Naive thymus-derived CD4-positive, alpha-beta T cell (primary cell): ENCODE measurements around the gene PPM1H. TPM values are rescaled to one million over a fixed set of nuclear protein-coding genes. Genes with fewer than 3 reads are reported as not detected.

Experiments
- ATAC-seq: fragments of 150-1000 bp; cut with Tn5 transposase; 2 replicates; pipeline ENCODE4 v1.10.0; 2021; ENCODE audit warnings: mild to moderate bottlenecking, moderate library complexity
- CTCF ChIA-PET: fragments of 350-600 bp; sonication (Branson Sonifier 250); formaldehyde crosslinking; loops from one replicate; lab custom pipeline; 2021; ENCODE audit warnings: antibody characterized with exemption; lab: Charles Lee
- POLR2A ChIA-PET: fragments of 350-600 bp; sonication (Branson Sonifier 250); formaldehyde crosslinking; loops from one replicate; lab custom pipeline; 2021; ENCODE audit warnings: antibody characterized with exemption, inconsistent platforms; lab: Charles Lee
- DNase-seq, 9 donors: peaks; one replicate each; pipeline versions ENCODE4 v3.0.0 to v3.0.0-alpha.2; 2020 to 2022; ENCODE audit warnings: mixed read lengths in 1 of 9
- H3K27ac ChIP-seq: one replicate; pipeline ENCODE4 v1.7.0; 2013; ENCODE audit warnings: mild to moderate bottlenecking, low read depth, low read length, moderate library complexity
- H3K27me3 ChIP-seq, 2 donors: one replicate each; pipeline ENCODE4 v1.7.0; 2013; ENCODE audit warnings: low read length in 2 of 2, mild to moderate bottlenecking in 2 of 2, moderate library complexity in 2 of 2; ENCODE audit not compliant: control insufficient read depth in 2 of 2, insufficient read depth in 2 of 2
- H3K36me3 ChIP-seq, 3 experiments: 1 replicate in 2 of 3; 2 replicates in 1 of 3; pipeline ENCODE4 v1.7.0; 2013; ENCODE audit warnings: low read length in 3 of 3, mild to moderate bottlenecking in 3 of 3, moderate library complexity in 1 of 3; ENCODE audit not compliant: insufficient read depth in 3 of 3, control insufficient read depth in 2 of 3
- H3K4me1 ChIP-seq, 2 donors: one replicate each; pipeline ENCODE4 v1.7.0; 2013; ENCODE audit warnings: low read length in 2 of 2, mild to moderate bottlenecking in 2 of 2, moderate library complexity in 1 of 2; ENCODE audit not compliant: control insufficient read depth in 2 of 2, insufficient read depth in 2 of 2
- H3K4me3 ChIP-seq: 2 replicates; pipeline ENCODE4 v1.7.0; 2013; ENCODE audit warnings: mild to moderate bottlenecking, low read length
- H3K9me3 ChIP-seq, 3 experiments: 1 replicate in 2 of 3; 2 replicates in 1 of 3; pipeline ENCODE4 v1.7.0; 2013; ENCODE audit warnings: low read length in 3 of 3; ENCODE audit not compliant: control insufficient read depth in 2 of 3
- H3K27ac Mint-ChIP-seq, 9 donors: one replicate each; pipeline ENCODE4 v1.8.0; 2020 to 2022; ENCODE audit warnings: mixed read lengths in 9 of 9, mild to moderate bottlenecking in 8 of 9, moderate library complexity in 5 of 9, inconsistent platforms in 2 of 9
- H3K27me3 Mint-ChIP-seq, 5 donors: one replicate each; pipeline ENCODE4 v1.8.0; 2021 to 2022; ENCODE audit warnings: mixed read lengths in 5 of 5, mild to moderate bottlenecking in 1 of 5
- H3K36me3 Mint-ChIP-seq, 5 donors: one replicate each; pipeline ENCODE4 v1.8.0; 2020 to 2022; ENCODE audit warnings: mixed read lengths in 5 of 5, mild to moderate bottlenecking in 3 of 5, inconsistent platforms in 1 of 5
- H3K4me1 Mint-ChIP-seq, 7 donors: one replicate each; pipeline ENCODE4 v1.8.0; 2020 to 2022; ENCODE audit warnings: mixed read lengths in 7 of 7, mild to moderate bottlenecking in 3 of 7, inconsistent platforms in 1 of 7
- H3K4me3 Mint-ChIP-seq, 10 donors: one replicate each; pipeline ENCODE4 v1.8.0; 2020 to 2022; ENCODE audit warnings: mild to moderate bottlenecking in 10 of 10, mixed read lengths in 10 of 10, moderate library complexity in 6 of 10, inconsistent platforms in 2 of 10
- H3K9me3 Mint-ChIP-seq, 11 donors: one replicate each; pipeline ENCODE4 v1.8.0; 2020 to 2022; ENCODE audit warnings: mixed read lengths in 11 of 11, mild to moderate bottlenecking in 4 of 11, inconsistent platforms in 1 of 11, moderate library complexity in 1 of 11
- intact Hi-C, 2 donors: fragments of 100-400 bp; cut with micrococcal nuclease; formaldehyde crosslinking; loops; one replicate each; pipeline ENCODE4 v1.15.1; 2023
- polyA plus RNA-seq, 2 donors: library from polyadenylated mRNA; unstranded; fragments of 300-500 nt; fragmentation: Illumina TruSeq; gene quantifications; one replicate each; pipeline ENCODE4 v1.2.3, GENCODE V29; 2021
- total RNA-seq, 6 experiments: library from RNA in 5 of 6; stranded (reverse) in 5 of 6; gene quantifications; 1 replicate in 5 of 6; 2 replicates in 1 of 6; pipeline ENCODE4 v1.2.3 and lab custom pipeline; 2021 to 2026

PPM1H gene
- total and polyA plus RNA-seq, 7 experiments from 2014 or later = 0.08 to 2.1 (median 0.34) TPM; not detected in 4

DNA sequence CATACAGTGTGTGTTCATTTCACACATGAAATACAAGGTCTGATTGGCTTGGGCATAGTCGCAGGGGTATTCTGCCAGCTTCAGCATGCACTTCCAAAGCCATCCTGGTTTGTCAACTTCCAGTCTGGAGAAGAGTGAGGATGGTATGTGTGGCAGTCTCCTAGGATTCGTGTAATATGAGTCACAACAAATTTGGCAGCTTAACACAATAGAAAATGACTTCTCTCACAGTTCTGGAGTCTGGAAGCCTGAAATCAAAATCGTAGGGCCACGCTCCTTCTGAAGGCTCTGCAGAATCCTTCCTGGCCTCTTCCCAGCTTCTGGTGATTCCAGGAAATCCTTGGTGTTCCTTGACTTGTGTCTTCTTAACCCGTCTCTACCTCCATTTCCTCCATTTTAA lies 167.5 kb downstream of the PPM1H start:
- H3K4me1 Mint-ChIP-seq = peaks cover 0 to 5% (median 0%) of the 10 kb centered on the region in 7 donors
- Histone ChIP-seq H3K27ac (no peak overlapping the region), H3K4me3 (no peak overlapping the region), H3K9me3 (no peaks in the 10 kb centered on the region), H3K36me3 (no peaks in the 10 kb centered on the region), H3K4me1 (no peaks in the 10 kb centered on the region), H3K27me3 (no peaks in the 10 kb centered on the region)
- POLR2A ChIA-PET = no interaction called here
- H3K9me3 Mint-ChIP-seq = peaks cover 0 to 3% (median 0%) of the 10 kb centered on the region in 11 donors
- no peak overlapping the region for H3K27ac Mint-ChIP-seq
- no peak overlapping the region for H3K4me3 Mint-ChIP-seq
- DNase-seq = no peak
- intact Hi-C loops = no loop called here
- H3K36me3 Mint-ChIP-seq = no peaks in the 10 kb centered on the region
- CTCF ChIA-PET = no interaction called here
- peaks cover 0 to 6% (median 0%) of the 10 kb centered on the region in 5 donors for H3K27me3 Mint-ChIP-seq
- ATAC-seq = no peak

DNA sequence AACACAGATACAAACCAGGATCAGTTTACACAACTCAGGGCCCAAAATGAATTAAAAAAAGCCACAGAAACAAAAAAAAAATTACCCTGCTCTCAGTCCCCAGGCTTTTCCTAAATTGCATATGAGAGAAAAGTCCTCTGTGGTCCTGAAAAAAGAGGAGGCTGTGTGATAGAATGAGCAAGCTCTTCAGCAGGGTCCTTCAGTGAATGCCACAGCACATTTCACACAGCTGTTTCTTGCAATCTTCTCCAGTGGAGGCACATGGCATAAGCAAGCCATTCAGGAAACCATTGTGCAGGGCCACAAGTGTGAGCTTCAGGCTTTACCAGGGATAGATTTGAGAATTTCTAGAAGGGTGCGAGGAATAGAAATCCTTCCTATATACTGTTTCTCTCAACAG lies 168.5 kb downstream of the PPM1H start:
- H3K9me3 Mint-ChIP-seq = peaks cover 0 to 3% (median 0%) of the 10 kb centered on the region in 11 donors
- CTCF ChIA-PET = interaction anchor here (0.6 kb wide), 1 partner anchor 277 kb away, joined by 3 read pairs; no protein-coding TSS in a partner anchor
- intact Hi-C loops = no loop called here

DNA sequence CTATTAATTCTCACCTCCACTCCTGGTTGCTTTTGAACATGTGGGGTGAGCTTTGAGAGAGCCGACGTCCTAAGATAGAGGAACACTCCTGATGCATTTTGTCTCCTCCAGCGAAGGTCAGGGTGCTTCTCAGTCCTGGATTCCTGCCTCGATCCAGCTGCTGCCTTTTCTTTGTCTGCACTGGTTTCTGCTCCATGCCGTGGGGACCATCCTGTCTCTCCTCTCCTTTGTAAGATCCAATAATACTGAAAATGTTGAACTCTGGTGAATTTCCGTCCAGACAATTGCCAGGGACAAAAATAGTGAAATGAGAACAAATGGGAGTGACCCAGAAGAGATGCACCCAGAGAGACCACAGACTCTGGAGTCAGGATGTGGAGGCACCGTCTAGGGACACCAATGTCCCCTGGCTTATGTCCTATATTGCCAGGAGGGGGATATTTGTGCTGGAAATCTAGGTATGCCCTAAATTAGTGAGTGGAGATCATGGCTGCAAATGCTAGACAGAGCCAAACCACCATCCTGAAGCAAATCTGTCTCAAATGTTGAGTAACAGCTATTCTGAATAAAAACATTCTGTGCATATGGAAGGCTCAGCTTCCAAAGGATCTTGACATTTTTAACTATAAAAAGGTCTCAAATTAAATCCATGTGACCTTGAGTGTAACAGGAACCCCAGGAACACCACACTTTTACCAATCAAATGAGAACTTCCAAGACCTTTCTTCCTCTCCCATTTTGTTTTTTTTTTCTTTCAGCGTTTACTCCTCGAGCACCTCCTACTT lies 170.9 kb downstream of the PPM1H start:
- peaks cover 0 to 5% (median 0%) of the 10 kb centered on the region in 7 donors for H3K4me1 Mint-ChIP-seq
- no peaks in the 10 kb centered on the region for H3K9me3 ChIP-seq
- ChIA-PET CTCF (no interaction called here), POLR2A (no interaction called here)
- DNase-seq (no peak), ATAC-seq (no peak)
- peaks cover 1 to 9% (median 6%) of the 10 kb centered on the region in 5 donors for H3K27me3 Mint-ChIP-seq
- no peak overlapping the region for H3K4me3 Mint-ChIP-seq
- H3K4me3 ChIP-seq = no peak overlapping the region
- H3K27ac ChIP-seq = no peak overlapping the region
- no peaks in the 10 kb centered on the region for H3K4me1 ChIP-seq
- H3K9me3 Mint-ChIP-seq = peaks cover 0 to 3% (median 0%) of the 10 kb centered on the region in 11 donors
- intact Hi-C loops = no loop called here
- no peaks in the 10 kb centered on the region for H3K27me3 ChIP-seq
- no peaks in the 10 kb centered on the region for H3K36me3 ChIP-seq
- no peak overlapping the region for H3K27ac Mint-ChIP-seq
- no peaks in the 10 kb centered on the region for H3K36me3 Mint-ChIP-seq

More for the DNA sequence above, 168.5 kb downstream of the PPM1H start:
- Histone ChIP-seq H3K9me3 (no peaks in the 10 kb centered on the region), H3K27me3 (no peaks in the 10 kb centered on the region), H3K27ac (no peak overlapping the region), H3K4me1 (no peaks in the 10 kb centered on the region), H3K36me3 (no peaks in the 10 kb centered on the region), H3K4me3 (no peak overlapping the region)
- Mint-ChIP-seq H3K36me3 (no peaks in the 10 kb centered on the region), H3K4me3 (no peak overlapping the region), H3K27me3 (peaks cover 0 to 6% (median 0%) of the 10 kb centered on the region in 5 donors), H3K27ac (no peak overlapping the region), H3K4me1 (peaks cover 0 to 5% (median 0%) of the 10 kb centered on the region in 7 donors)
- POLR2A ChIA-PET = no interaction called here
- ATAC-seq = no peak
- DNase-seq = no peak

DNA sequence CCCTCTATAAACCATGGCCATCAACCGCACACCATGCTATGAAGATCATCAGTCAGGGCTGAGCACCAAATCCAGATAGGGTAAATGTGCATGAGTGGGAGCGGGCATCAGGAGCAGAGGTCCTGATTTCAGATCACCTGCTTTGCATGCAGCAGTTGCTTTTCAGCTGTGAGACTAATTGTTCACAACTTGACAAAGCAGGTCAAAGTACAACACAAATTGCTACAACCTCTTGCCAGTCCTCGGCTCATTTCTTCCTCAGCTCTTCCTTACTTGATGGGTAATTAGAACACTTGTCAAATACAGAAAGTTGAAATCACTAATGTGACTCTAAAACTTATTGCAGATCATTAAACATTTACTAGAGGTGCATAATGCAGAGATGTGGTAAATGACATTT lies 171.6 kb downstream of the PPM1H start:
- DNase-seq (no peak), ATAC-seq (no peak)
- ChIA-PET POLR2A (no interaction called here), CTCF (no interaction called here)
- Histone ChIP-seq H3K9me3 (no peaks in the 10 kb centered on the region), H3K27me3 (no peaks in the 10 kb centered on the region), H3K4me3 (no peak overlapping the region), H3K27ac (no peak overlapping the region), H3K36me3 (no peaks in the 10 kb centered on the region), H3K4me1 (no peaks in the 10 kb centered on the region)
- no peak overlapping the region for H3K27ac Mint-ChIP-seq
- peaks cover 0 to 3% (median 0%) of the 10 kb centered on the region in 11 donors for H3K9me3 Mint-ChIP-seq
- intact Hi-C loops = no loop called here
- H3K27me3 Mint-ChIP-seq = peaks cover 3 to 9% (median 6%) of the 10 kb centered on the region in 5 donors
- peaks cover 0 to 9% (median 0%) of the 10 kb centered on the region in 7 donors for H3K4me1 Mint-ChIP-seq
- no peaks in the 10 kb centered on the region for H3K36me3 Mint-ChIP-seq
- no peak overlapping the region for H3K4me3 Mint-ChIP-seq

DNA sequence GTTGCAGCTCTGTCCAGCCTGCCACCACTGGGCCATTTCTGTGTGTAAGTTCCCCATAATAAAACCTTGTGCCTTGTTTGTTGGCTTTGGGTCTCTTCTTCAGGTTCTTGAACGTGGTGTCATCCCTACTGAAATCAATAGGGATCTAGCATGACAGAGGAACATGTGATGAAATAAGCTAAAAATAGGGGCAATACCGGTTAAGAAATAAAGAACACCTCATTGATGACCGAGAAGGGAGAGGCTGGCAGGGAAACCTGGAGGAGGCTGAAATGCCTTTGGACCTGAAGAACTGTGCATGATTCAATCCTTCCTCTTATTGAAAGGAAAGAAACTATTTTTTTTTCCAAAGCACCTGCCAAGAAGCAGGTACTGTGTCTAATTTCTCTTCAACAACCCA lies 172.3 kb downstream of the PPM1H start:
- H3K36me3 Mint-ChIP-seq = no peaks in the 10 kb centered on the region
- no peak for DNase-seq
- peaks cover 0 to 9% (median 6%) of the 10 kb centered on the region in 5 donors for H3K27me3 Mint-ChIP-seq
- intact Hi-C loops = no loop called here
- H3K27ac ChIP-seq = no peak overlapping the region
- no peaks in the 10 kb centered on the region for H3K4me1 ChIP-seq
- no peak overlapping the region for H3K27ac Mint-ChIP-seq
- H3K27me3 ChIP-seq = no peaks in the 10 kb centered on the region
- no peaks in the 10 kb centered on the region for H3K36me3 ChIP-seq
- no peak overlapping the region for H3K4me3 Mint-ChIP-seq
- no peaks in the 10 kb centered on the region for H3K9me3 ChIP-seq
- no peak for ATAC-seq
- POLR2A ChIA-PET = no interaction called here
- peaks cover 0 to 1% (median 0%) of the 10 kb centered on the region in 11 donors for H3K9me3 Mint-ChIP-seq
- CTCF ChIA-PET = no interaction called here
- H3K4me3 ChIP-seq = no peak overlapping the region
- peaks cover 0 to 5% (median 0%) of the 10 kb centered on the region in 7 donors for H3K4me1 Mint-ChIP-seq

DNA sequence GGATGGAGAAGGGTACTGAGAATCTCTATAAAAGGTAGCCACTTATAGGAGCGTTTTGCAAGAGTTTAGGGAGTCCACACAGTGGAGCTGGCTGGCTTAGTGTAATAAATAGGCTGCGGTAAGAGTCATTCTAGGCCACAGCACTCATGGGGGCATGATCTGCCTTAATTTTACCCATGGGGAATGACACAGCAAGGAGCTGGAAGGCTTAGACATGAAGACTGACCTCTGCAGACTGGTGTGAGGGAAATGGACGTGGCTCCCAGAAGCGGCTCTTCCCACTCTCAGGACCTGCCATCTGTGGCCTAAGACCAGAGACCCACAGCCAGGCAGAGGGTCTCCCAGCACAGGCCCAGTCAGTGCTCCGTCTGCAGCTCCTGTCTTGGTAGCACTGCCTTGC lies 173.3 kb downstream of the PPM1H start:
- H3K4me1 Mint-ChIP-seq = peaks cover 0 to 7% (median 0%) of the 10 kb centered on the region in 7 donors
- Histone ChIP-seq H3K9me3 (no peaks in the 10 kb centered on the region), H3K4me1 (no peaks in the 10 kb centered on the region), H3K36me3 (no peaks in the 10 kb centered on the region), H3K4me3 (no peak overlapping the region), H3K27ac (no peak overlapping the region), H3K27me3 (no peaks in the 10 kb centered on the region)
- no peaks in the 10 kb centered on the region for H3K36me3 Mint-ChIP-seq
- H3K9me3 Mint-ChIP-seq = no peaks in the 10 kb centered on the region
- DNase-seq = no peak
- intact Hi-C loops = no loop called here
- H3K4me3 Mint-ChIP-seq = no peak overlapping the region
- H3K27ac Mint-ChIP-seq = no peak overlapping the region
- H3K27me3 Mint-ChIP-seq = peaks cover 2 to 9% (median 6%) of the 10 kb centered on the region in 5 donors
- no peak for ATAC-seq
- CTCF ChIA-PET = no interaction called here
- POLR2A ChIA-PET = no interaction called here

DNA sequence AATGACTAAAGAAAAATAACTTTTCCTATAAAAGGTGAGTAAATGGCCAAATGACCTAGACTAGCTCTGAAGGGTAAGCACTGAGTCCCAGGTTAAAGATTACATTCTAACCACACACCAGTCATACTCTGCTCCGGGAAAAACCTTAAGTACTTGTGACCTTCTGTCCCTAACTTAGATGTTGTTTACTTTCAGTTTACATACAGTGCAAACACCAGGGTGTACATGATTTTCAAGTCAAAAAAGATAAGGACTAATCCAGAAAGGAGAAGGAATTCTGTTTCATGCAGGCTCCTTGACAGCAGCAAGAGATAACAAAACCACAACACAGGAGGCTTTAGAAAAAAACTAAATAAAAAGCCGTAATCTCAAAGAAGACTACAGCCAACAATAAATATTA lies 174.2 kb downstream of the PPM1H start:
- Mint-ChIP-seq H3K4me3 (no peak overlapping the region), H3K27ac (no peak overlapping the region), H3K27me3 (peaks cover 2 to 12% (median 6%) of the 10 kb centered on the region in 5 donors), H3K4me1 (peaks cover 0 to 7% (median 0%) of the 10 kb centered on the region in 7 donors), H3K9me3 (no peaks in the 10 kb centered on the region), H3K36me3 (no peaks in the 10 kb centered on the region)
- Histone ChIP-seq H3K9me3 (no peaks in the 10 kb centered on the region), H3K27ac (no peak overlapping the region), H3K27me3 (no peaks in the 10 kb centered on the region), H3K4me1 (no peaks in the 10 kb centered on the region), H3K36me3 (no peaks in the 10 kb centered on the region), H3K4me3 (no peak overlapping the region)
- ChIA-PET CTCF (no interaction called here), POLR2A (no interaction called here)
- ATAC-seq (no peak), DNase-seq (no peak)
- intact Hi-C loops = no loop called here
